Measurements from ENCODE around the gene DHX34.
"Not testable (repeated sequence)": the region's sequence is repeated elsewhere in the genome, so short reads cannot be mapped to it uniquely, and the experiment has no call there.

DHX34 gene

GRCh38 chr19:47398707-47399597 is 49.8 kb downstream of the DHX34 start:
- no peak for DNase-seq

- DNase-seq: no peak
These were observed 53.4 kb downstream of the DHX34 start for GRCh38 chr19:47402504-47402903.

GRCh38 chr19:47404334-47405196 is 55.5 kb downstream of the DHX34 start:
- DNase-seq: no peak

GRCh38 chr19:47405197-47405550 is 56.1 kb downstream of the DHX34 start:
- no peak for DNase-seq

- no peak for DNase-seq
These were observed 56.8 kb downstream of the DHX34 start for GRCh38 chr19:47405854-47406417.

GRCh38 chr19:47406711-47407416 is 57.7 kb downstream of the DHX34 start:
- DNase-seq: peak; percentile 22

GRCh38 chr19:47407417-47407774 is 58.3 kb downstream of the DHX34 start:
- no peak for DNase-seq

- DNase-seq: no peak
These were observed 59.2 kb downstream of the DHX34 start for GRCh38 chr19:47408156-47408938.

GRCh38 chr19:47411101-47411500 is 62.0 kb downstream of the DHX34 start:
- no peak for DNase-seq

- DNase-seq: not testable (repeated sequence)
These were observed 62.6 kb downstream of the DHX34 start for GRCh38 chr19:47411696-47412095.

GRCh38 chr19:47413941-47414340 is 64.8 kb downstream of the DHX34 start:
- no peak for DNase-seq

- no peak for DNase-seq
These were observed 65.4 kb downstream of the DHX34 start for GRCh38 chr19:47414469-47414868.

GRCh38 chr19:47415953-47416642 is 67.0 kb downstream of the DHX34 start:
- no peak for DNase-seq

GRCh38 chr19:47416643-47416985 is 67.5 kb downstream of the DHX34 start:
- DNase-seq: no peak

GRCh38 chr19:47417107-47417745 is 68.1 kb downstream of the DHX34 start:
- no peak for DNase-seq

- DNase-seq: no peak
These were observed 68.9 kb downstream of the DHX34 start for GRCh38 chr19:47417746-47418691.

GRCh38 chr19:47418692-47419029 is 69.5 kb downstream of the DHX34 start:
- peak; percentile 19 for DNase-seq

GRCh38 chr19:47419030-47419783 is 70.1 kb downstream of the DHX34 start, which contains the start of gene MEIS3:
Gene MEIS3, minus strand, starts transcription at chr19:47419527. Its CDS starts 446 bp downstream, at chr19:47419081.
- DNase-seq: peak; percentile 15

GRCh38 chr19:47419789-47420188 is 70.7 kb downstream of the DHX34 start:
- no peak for DNase-seq

Measured in fibroblast of skin of right biceps (primary cell).